BLaER1 (cell line): ENCODE data around the gene CCNI2.

Experiments
- H3K27ac ChIP-seq: shearing (Covaris generic); formaldehyde crosslinking; 2 replicates; pipeline ENCODE4 v1.8.1; 2022
- H3K27me3 ChIP-seq: shearing (Covaris generic); formaldehyde crosslinking; 2 replicates; pipeline ENCODE4 v1.8.1; 2022
- H3K36me3 ChIP-seq: shearing (Covaris generic); formaldehyde crosslinking; 2 replicates; pipeline ENCODE4 v1.8.1; 2022
- H3K4me1 ChIP-seq: shearing (Covaris generic); formaldehyde crosslinking; 2 replicates; pipeline ENCODE4 v1.8.1; 2022
- H3K4me2 ChIP-seq: shearing (Covaris generic); formaldehyde crosslinking; 2 replicates; pipeline ENCODE4 v1.8.1; 2022
- H3K4me3 ChIP-seq: shearing (Covaris generic); formaldehyde crosslinking; 2 replicates; pipeline ENCODE4 v1.8.1; 2022
- H3K9ac ChIP-seq: shearing (Covaris generic); formaldehyde crosslinking; 2 replicates; pipeline ENCODE4 v1.8.1; 2022
- H3K9me3 ChIP-seq: shearing (Covaris generic); formaldehyde crosslinking; 2 replicates; pipeline ENCODE4 v1.8.1; 2022
- H4K20me1 ChIP-seq: shearing (Covaris generic); formaldehyde crosslinking; 2 replicates; pipeline ENCODE4 v1.8.1; 2022
- Cebpa-rat ChIP-seq: shearing (Covaris generic); IDR thresholded peaks from 2 replicates; pipeline ENCODE4 v1.8.1; 2022

Gene CCNI2

DNA sequence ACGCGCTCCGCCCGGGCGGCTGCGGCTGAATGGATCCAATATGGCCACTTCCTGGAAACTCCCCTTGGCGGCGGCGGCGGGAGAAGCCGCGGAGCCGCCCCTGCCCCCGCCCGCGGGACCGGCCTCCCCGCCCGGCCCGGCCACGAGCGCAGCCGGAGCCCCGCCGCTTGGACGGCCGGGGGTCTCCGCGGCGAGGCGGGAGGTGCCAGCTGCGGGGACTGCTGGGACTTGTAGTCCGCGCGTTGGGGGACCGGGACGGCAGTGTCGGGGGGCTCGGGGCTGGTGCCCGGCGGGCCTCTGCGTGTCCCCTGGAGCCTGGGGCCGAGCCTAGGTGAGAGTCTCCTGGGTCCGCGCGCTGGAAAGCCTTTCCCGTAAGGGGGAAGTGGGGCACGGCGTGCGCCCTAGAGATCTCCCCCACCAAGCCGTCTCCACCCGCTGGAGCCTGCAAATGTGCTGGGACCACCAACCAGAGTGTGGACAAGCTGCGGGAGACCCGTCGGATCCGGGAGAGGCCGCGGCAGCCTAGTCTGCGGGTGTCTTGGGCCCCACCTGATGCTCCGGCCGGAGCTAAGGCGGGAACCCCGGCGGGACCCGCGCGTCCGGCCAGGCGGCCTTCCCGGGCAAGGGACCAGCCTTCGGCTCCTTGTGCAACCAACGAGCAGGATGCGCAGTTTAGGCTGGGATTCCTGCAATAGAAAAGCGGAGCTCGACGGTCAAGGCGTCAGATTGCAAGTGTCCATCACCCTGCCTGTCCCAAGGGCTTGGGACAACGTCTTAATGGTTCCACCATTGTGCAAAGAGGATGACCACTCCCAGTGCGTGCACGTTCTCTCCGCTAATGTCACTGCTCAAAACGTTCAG is 30.2 kb downstream of the CCNI2 start, which contains the start of gene SEPTIN8:
SEPTIN8 (minus strand) TSS at position 31 of the 861 bp plus-strand sequence. CDS start 102 bp downstream, outside the sequence.
- Histone ChIP-seq H3K4me2 (peak within 1 kb of the TSS; percentile 98), H3K27me3 (peaks cover 52% of the 10 kb centered on the region), H3K9me3 (no peaks in the 10 kb centered on the region), H3K4me3 (peak within 1 kb of the TSS; percentile 86), H3K36me3 (no peaks in the 10 kb centered on the region), H3K4me1 (peaks cover 16% of the 10 kb centered on the region), H3K27ac (peak within 1 kb of the TSS; percentile 78), H4K20me1 (0 out of 2 replicates have a peak, but pooled peaks cover 22% of the 10 kb centered on the region), H3K9ac (peak within 1 kb of the TSS; percentile 80)
- TF ChIP-seq Cebpa-rat: no peak

- Histone ChIP-seq H3K27ac (no peak overlapping the region), H3K9me3 (no peaks in the 10 kb centered on the region), H3K27me3 (peaks cover 52% of the 10 kb centered on the region), H3K4me2 (peak overlapping the region; percentile 98), H4K20me1 (0 out of 2 replicates have a peak, but pooled peaks cover 15% of the 10 kb centered on the region), H3K9ac (no peak overlapping the region), H3K36me3 (no peaks in the 10 kb centered on the region), H3K4me3 (peak overlapping the region; percentile 86; the same call in 1 of the 2 replicates), H3K4me1 (peaks cover 16% of the 10 kb centered on the region)
- no peak for TF ChIP-seq Cebpa-rat
Observed at GRCh38 chr5:132778129-132778528, 30.9 kb downstream of the CCNI2 start.

- Histone ChIP-seq H3K36me3 (no peaks in the 10 kb centered on the region), H4K20me1 (0 out of 2 replicates have a peak, but pooled peaks cover 13% of the 10 kb centered on the region), H3K4me2 (no peak overlapping the region), H3K27ac (no peak overlapping the region), H3K27me3 (peaks cover 52% of the 10 kb centered on the region), H3K9me3 (no peaks in the 10 kb centered on the region), H3K4me3 (no peak overlapping the region), H3K4me1 (peaks cover 16% of the 10 kb centered on the region), H3K9ac (no peak overlapping the region)
- no peak for TF ChIP-seq Cebpa-rat
Observed at GRCh38 chr5:132778856-132779255, 31.6 kb downstream of the CCNI2 start.

DNA sequence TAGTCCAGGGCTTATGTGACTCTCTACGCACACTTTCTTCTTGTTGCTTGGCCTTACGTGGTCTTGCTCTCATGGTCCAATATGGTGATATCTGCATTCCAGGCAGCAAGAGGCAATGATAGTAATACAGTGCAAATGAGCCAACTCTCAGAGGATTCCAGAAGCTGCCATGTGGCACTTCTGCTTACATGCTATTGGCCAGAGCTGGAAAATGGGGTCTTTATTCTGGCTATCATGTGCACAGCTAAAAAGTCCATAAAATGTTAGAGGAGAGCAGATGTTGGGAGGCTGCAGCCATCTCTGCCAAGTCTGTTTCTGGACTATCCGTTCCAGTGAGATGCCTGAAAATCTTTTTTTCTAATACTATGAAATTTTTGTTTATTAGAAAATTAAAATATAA is 32.7 kb downstream of the CCNI2 start:
- no peak for TF ChIP-seq Cebpa-rat
- H3K4me1 ChIP-seq: peaks cover 18% of the 10 kb centered on the region
- H3K9me3 ChIP-seq: no peaks in the 10 kb centered on the region
- H4K20me1 ChIP-seq: 0 out of 2 replicates have a peak, but pooled peaks cover 4% of the 10 kb centered on the region
- H3K4me3 ChIP-seq: no peak overlapping the region
- peaks cover 47% of the 10 kb centered on the region for H3K27me3 ChIP-seq
- H3K9ac ChIP-seq: no peak overlapping the region
- H3K36me3 ChIP-seq: no peaks in the 10 kb centered on the region
- H3K4me2 ChIP-seq: no peak overlapping the region
- no peak overlapping the region for H3K27ac ChIP-seq

DNA sequence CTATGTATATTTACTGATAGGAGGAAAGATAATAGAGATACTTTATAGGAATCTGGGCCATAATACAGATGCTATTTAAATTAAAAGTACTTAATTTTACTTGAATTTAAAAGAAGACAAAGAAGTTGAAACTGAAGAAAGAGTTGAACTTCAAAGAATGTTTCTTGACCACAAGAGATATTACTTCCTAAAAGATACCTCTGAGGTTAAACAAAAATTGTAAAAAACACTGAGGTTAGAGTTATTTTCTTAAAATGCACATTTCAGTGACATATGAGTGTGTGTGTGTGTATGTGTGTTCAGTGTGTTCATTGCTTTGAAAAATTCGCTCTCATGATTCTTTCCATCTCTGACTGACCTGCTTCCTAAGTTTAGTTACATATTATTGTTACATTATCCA is 33.4 kb downstream of the CCNI2 start:
- Histone ChIP-seq H3K9ac (no peak overlapping the region), H3K27me3 (peaks cover 40% of the 10 kb centered on the region), H3K36me3 (no peaks in the 10 kb centered on the region), H3K4me3 (no peak overlapping the region), H3K9me3 (no peaks in the 10 kb centered on the region), H3K4me2 (no peak overlapping the region), H4K20me1 (no peaks in the 10 kb centered on the region), H3K27ac (no peak overlapping the region), H3K4me1 (peaks cover 24% of the 10 kb centered on the region)
- no peak for TF ChIP-seq Cebpa-rat

DNA sequence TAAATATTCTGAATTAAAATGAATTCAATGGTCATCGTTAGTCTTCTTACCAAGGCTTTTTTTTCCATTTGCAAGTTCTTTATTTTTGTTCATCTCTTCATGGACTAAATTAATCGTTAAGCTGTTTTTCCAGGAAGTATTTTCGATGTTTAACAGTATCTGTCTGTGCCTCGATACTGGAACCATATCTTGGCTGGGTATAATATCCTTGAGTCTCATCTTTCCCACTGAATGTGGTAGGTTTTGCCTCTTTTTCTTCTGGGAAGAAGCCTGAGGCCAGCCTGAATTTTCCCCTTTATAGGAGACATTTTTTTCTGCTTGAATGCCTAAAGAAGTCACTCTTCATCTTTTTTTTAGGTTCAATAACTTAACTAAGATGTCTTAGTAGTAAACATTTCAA is 33.8 kb downstream of the CCNI2 start:
- TF ChIP-seq Cebpa-rat: no peak
- no peak overlapping the region for H3K4me2 ChIP-seq
- peaks cover 36% of the 10 kb centered on the region for H3K27me3 ChIP-seq
- H3K9me3 ChIP-seq: no peaks in the 10 kb centered on the region
- no peaks in the 10 kb centered on the region for H4K20me1 ChIP-seq
- no peaks in the 10 kb centered on the region for H3K36me3 ChIP-seq
- H3K27ac ChIP-seq: no peak overlapping the region
- peaks cover 25% of the 10 kb centered on the region for H3K4me1 ChIP-seq
- no peak overlapping the region for H3K4me3 ChIP-seq
- H3K9ac ChIP-seq: no peak overlapping the region

DNA sequence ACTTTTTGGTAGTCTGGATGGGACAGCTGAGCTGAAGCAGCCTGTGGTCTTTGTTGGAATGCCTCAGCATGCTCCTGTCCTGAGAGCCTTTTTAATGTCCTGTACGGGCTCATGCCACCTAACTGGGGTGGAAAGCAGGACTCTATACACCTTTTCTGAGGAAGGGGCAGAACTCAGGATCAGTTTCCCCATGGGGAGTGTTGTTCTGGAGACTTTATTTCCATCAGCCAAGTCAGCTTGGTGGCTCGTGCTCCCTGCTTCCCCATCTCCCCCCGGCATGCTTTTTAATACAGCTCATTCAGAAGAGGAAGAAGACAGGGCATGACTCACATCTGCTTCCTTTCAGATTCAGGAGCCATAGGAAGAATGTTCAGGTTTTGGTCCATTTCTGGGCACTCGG is 34.9 kb downstream of the CCNI2 start:
- H3K9ac ChIP-seq: no peak overlapping the region
- no peak overlapping the region for H3K4me2 ChIP-seq
- no peak overlapping the region for H3K27ac ChIP-seq
- peaks cover 27% of the 10 kb centered on the region for H3K27me3 ChIP-seq
- TF ChIP-seq Cebpa-rat: no peak
- H3K4me3 ChIP-seq: no peak overlapping the region
- no peaks in the 10 kb centered on the region for H3K36me3 ChIP-seq
- peaks cover 19% of the 10 kb centered on the region for H3K4me1 ChIP-seq
- no peaks in the 10 kb centered on the region for H3K9me3 ChIP-seq
- no peaks in the 10 kb centered on the region for H4K20me1 ChIP-seq

DNA sequence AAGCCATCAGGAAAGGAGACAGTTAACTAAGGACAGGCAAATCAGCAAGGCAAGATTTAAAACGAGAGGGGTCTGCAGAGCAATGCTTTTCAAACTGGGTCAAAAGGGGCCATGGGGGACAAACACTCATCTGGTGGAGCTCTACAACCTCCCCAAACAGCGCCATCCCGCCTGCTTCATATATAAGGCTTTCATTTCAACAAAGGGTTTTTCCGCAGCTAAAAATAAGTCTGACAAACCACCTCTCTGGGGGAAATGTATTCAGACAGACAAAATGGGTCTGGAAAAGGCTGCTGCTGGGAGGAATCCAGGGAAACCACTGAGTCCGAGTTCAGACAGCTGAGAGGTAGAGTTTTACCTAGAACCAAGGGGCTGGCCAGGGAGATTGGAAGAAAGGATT is 38.1 kb downstream of the CCNI2 start:
- TF ChIP-seq Cebpa-rat: no peak
- Histone ChIP-seq H3K9ac (no peak overlapping the region), H3K9me3 (no peaks in the 10 kb centered on the region), H3K36me3 (no peaks in the 10 kb centered on the region), H3K27me3 (no peaks in the 10 kb centered on the region), H3K4me1 (peaks cover 14% of the 10 kb centered on the region), H3K4me2 (peak overlapping the region; percentile 63), H3K4me3 (no peak overlapping the region), H4K20me1 (no peaks in the 10 kb centered on the region), H3K27ac (no peak overlapping the region)

- peaks cover 14% of the 10 kb centered on the region for H3K4me1 ChIP-seq
- H3K4me2 ChIP-seq: peak overlapping the region; percentile 63
- no peak overlapping the region for H3K4me3 ChIP-seq
- no peaks in the 10 kb centered on the region for H3K36me3 ChIP-seq
- no peaks in the 10 kb centered on the region for H3K9me3 ChIP-seq
- no peaks in the 10 kb centered on the region for H4K20me1 ChIP-seq
- H3K27ac ChIP-seq: no peak overlapping the region
- no peaks in the 10 kb centered on the region for H3K27me3 ChIP-seq
- H3K9ac ChIP-seq: no peak overlapping the region
- no peak for TF ChIP-seq Cebpa-rat
Observed at GRCh38 chr5:132785864-132786263, 38.6 kb downstream of the CCNI2 start.

- no peak for TF ChIP-seq Cebpa-rat
- H3K27me3 ChIP-seq: no peaks in the 10 kb centered on the region
- H3K27ac ChIP-seq: no peak overlapping the region
- no peaks in the 10 kb centered on the region for H3K9me3 ChIP-seq
- no peak overlapping the region for H3K4me2 ChIP-seq
- H3K4me3 ChIP-seq: no peak overlapping the region
- H3K9ac ChIP-seq: no peak overlapping the region
- H3K36me3 ChIP-seq: no peaks in the 10 kb centered on the region
- H3K4me1 ChIP-seq: peaks cover 14% of the 10 kb centered on the region
- H4K20me1 ChIP-seq: no peaks in the 10 kb centered on the region
Observed at GRCh38 chr5:132787076-132787475, 39.9 kb downstream of the CCNI2 start.
